ENCODE measurements around the gene CCDC142. TPM values are rescaled to one million over a fixed set of nuclear protein-coding genes. Genes with fewer than 3 reads are reported as not detected.
A peak's percentile ranks its signal among the peaks of the same experiment; 100 is the strongest.

CCDC142 gene
- total and polyA plus RNA-seq, 2 donors (not counting 1 experiment from before 2014, with no cell fraction given), result 13.0 to 61.6 TPM

DNA sequence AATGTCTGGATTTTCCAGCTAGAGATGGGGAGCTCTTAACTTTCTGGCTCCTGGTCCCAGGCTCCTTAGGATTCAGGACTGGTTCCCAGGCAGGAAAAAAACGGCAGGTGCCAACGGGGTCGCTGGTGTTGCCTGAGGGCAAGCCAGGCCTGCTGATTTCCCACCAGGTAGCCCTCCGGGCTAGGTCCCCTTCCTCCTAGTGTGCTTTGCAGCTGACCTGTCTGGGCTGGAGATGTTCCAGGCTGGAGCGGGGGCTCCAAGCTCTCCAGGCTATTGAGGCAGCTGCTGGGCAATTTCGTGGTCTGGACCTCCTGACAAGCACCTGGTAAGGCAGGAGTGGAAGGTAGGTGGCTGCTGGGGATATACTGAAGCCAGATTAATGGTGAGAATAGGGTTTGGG is 8.3 kb downstream of the CCDC142 start:
- Mint-ChIP-seq H3K27ac (no peak overlapping the region), H3K4me3 (no peak overlapping the region)
- intact Hi-C loops (cut with micrococcal nuclease), result no loop called here

GRCh38 chr2:74472945-74473258 is 9.9 kb downstream of the CCDC142 start:
- DNase-seq (no peak), ATAC-seq (ENCODE audit: low read depth) (no peak)
- TF ChIP-seq, protein P1, sequence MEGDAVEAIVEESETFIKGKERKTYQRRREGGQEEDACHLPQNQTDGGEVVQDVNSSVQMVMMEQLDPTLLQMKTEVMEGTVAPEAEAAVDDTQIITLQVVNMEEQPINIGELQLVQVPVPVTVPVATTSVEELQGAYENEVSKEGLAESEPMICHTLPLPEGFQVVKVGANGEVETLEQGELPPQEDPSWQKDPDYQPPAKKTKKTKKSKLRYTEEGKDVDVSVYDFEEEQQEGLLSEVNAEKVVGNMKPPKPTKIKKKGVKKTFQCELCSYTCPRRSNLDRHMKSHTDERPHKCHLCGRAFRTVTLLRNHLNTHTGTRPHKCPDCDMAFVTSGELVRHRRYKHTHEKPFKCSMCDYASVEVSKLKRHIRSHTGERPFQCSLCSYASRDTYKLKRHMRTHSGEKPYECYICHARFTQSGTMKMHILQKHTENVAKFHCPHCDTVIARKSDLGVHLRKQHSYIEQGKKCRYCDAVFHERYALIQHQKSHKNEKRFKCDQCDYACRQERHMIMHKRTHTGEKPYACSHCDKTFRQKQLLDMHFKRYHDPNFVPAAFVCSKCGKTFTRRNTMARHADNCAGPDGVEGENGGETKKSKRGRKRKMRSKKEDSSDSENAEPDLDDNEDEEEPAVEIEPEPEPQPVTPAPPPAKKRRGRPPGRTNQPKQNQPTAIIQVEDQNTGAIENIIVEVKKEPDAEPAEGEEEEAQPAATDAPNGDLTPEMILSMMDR (IDR thresholded peaks at IDR 0.05), result no peak
- TF ChIP-seq EZH2 (IDR thresholded peaks at IDR 0.05; ENCODE audit: borderline replicate concordance, insufficient read depth, low read depth, low read length, poor library complexity, severe bottlenecking), result no peak
- Mint-ChIP-seq H3K9me3 (ENCODE audit: insufficient read depth) (no peaks in the 10 kb centered on the region), H3K4me3 (peak overlapping the region; percentile 99), H3K4me1 (peaks cover 20% of the 10 kb centered on the region), H3K27me3 (no peaks in the 10 kb centered on the region), H3K27ac (peak overlapping the region; percentile 99)
- ChIA-PET POLR2A (interaction anchor here (0.6 to 4.1 kb wide), 9 partner anchors 9 to 352 kb away, joined by 3 to 63 read pairs (median 5); partner anchors contain the start of genes AUP1, CCDC142, HTRA2 and INO80B), CTCF (interaction anchor here (0.6 to 1.6 kb wide), 8 partner anchors 9 to 137 kb away, joined by 3 to 11 read pairs (median 4); partner anchors contain the start of genes CCDC142, INO80B, TTC31 and WBP1)
- Histone ChIP-seq H3K9me3 (ENCODE audit: control extremely low read depth in 1 of 3, control insufficient read depth in 2 of 3, insufficient read depth in 1 of 3, low read length in 2 of 3) (peaks cover 0 to 5% (median 0%) of the 10 kb centered on the region in 3 donors), H3K36me3 (replicated peaks in 1 of 2; ENCODE audit: control extremely low read depth in 1 of 2, control insufficient read depth in 1 of 2, extremely low read depth in 1 of 2, insufficient read depth in 2 of 2, low read length in 1 of 2) (peaks cover 0 to 23% of the 10 kb centered on the region in 2 experiments), H2AFZ (ENCODE audit: insufficient read depth, low read depth, low read length, poor library complexity, severe bottlenecking) (peak overlapping the region; percentile 94), H4K20me1 (ENCODE audit: control insufficient read depth, insufficient read depth, low read length, poor library complexity, severe bottlenecking) (no peaks in the 10 kb centered on the region), H3K27ac (ENCODE audit: low read length in 2 of 2) (peak overlapping the region; percentile 69 to 94), H3K4me1 (ENCODE audit: control insufficient read depth in 2 of 2, insufficient read depth in 2 of 2, low read length in 2 of 2) (peaks cover 16 to 22% of the 10 kb centered on the region in 2 donors), H3K4me2 (replicated peaks; ENCODE audit: low read depth, low read length, poor library complexity, severe bottlenecking) (peak overlapping the region; percentile 85), H3K4me3 (ENCODE audit: control extremely low read depth in 1 of 5, extremely low read depth in 1 of 5, insufficient read depth in 1 of 5, low read depth in 2 of 5, low read length in 4 of 5) (peak overlapping the region; percentile 65 to 89 (median 67)), H3K9ac (ENCODE audit: low read length) (peak overlapping the region; percentile 69), H3K79me2 (ENCODE audit: control insufficient read depth, insufficient read depth, low read length) (peaks cover 11% of the 10 kb centered on the region), H3K27me3 (replicated peaks in 1 of 4; ENCODE audit: control extremely low read depth in 1 of 4, control insufficient read depth in 3 of 4, insufficient read depth in 4 of 4, low read length in 3 of 4) (no peaks in the 10 kb centered on the region)
- WGBS (ENCODE audit: insufficient coverage), result 16% methylated on average over 6 of the region's 7 CpGs
- intact Hi-C loops (cut with micrococcal nuclease), result loop anchor here (1.0 kb wide), 3 partner anchors 10 to 56 kb away; partner anchors contain the start of genes AUP1, HTRA2, TTC31 and WBP1

More for the DNA sequence above, 8.3 kb downstream of the CCDC142 start:
- H3K9me3 ChIP-seq (ENCODE audit: control extremely low read depth in 1 of 3, control insufficient read depth in 2 of 3, insufficient read depth in 1 of 3, low read length in 2 of 3), result peaks cover 0 to 5% (median 0%) of the 10 kb centered on the region in 3 donors
- peaks cover 16 to 22% of the 10 kb centered on the region in 2 donors for H3K4me1 ChIP-seq (ENCODE audit: control insufficient read depth in 2 of 2, insufficient read depth in 2 of 2, low read length in 2 of 2)
- no peaks in the 10 kb centered on the region for H3K9me3 Mint-ChIP-seq (ENCODE audit: insufficient read depth)
- no peak overlapping the region for H3K27ac ChIP-seq (ENCODE audit: low read length in 2 of 2)
- CTCF ChIA-PET, result interaction anchor here (0.7 to 1.9 kb wide), 4 partner anchors 8 to 113 kb away, joined by 3 to 7 read pairs (median 5); partner anchors contain the start of genes CCDC142, PCGF1 and TTC31
- no peak overlapping the region for H3K9ac ChIP-seq (ENCODE audit: low read length)
- H3K79me2 ChIP-seq (ENCODE audit: control insufficient read depth, insufficient read depth, low read length), result peaks cover 17% of the 10 kb centered on the region
- H3K4me3 ChIP-seq (ENCODE audit: control extremely low read depth in 1 of 5, extremely low read depth in 1 of 5, insufficient read depth in 1 of 5, low read depth in 2 of 5, low read length in 4 of 5), result no peak overlapping the region
- no peak overlapping the region for H3K4me2 ChIP-seq (replicated peaks; ENCODE audit: low read depth, low read length, poor library complexity, severe bottlenecking)
- peaks cover 22% of the 10 kb centered on the region for H3K4me1 Mint-ChIP-seq
- H3K36me3 ChIP-seq (replicated peaks in 1 of 2; ENCODE audit: control extremely low read depth in 1 of 2, control insufficient read depth in 1 of 2, extremely low read depth in 1 of 2, insufficient read depth in 2 of 2, low read length in 1 of 2), result peaks cover 0 to 23% of the 10 kb centered on the region in 2 experiments
- no peaks in the 10 kb centered on the region for H4K20me1 ChIP-seq (ENCODE audit: control insufficient read depth, insufficient read depth, low read length, poor library complexity, severe bottlenecking)
- DNase-seq (no peak), ATAC-seq (ENCODE audit: low read depth) (no peak)
- 97% methylated on average over 6 of the region's 6 CpGs for WGBS (ENCODE audit: insufficient coverage)
- TF ChIP-seq EZH2 (IDR thresholded peaks at IDR 0.05; ENCODE audit: borderline replicate concordance, insufficient read depth, low read depth, low read length, poor library complexity, severe bottlenecking), result no peak
- TF ChIP-seq, protein P1 (IDR thresholded peaks at IDR 0.05), result no peak
- POLR2A ChIA-PET, result interaction anchor here (0.7 to 4.1 kb wide), 3 partner anchors 7 to 44 kb away, joined by 3 to 63 read pairs (median 36); partner anchors contain the start of genes CCDC142, TTC31 and WBP1
- no peak overlapping the region for H2AFZ ChIP-seq (ENCODE audit: insufficient read depth, low read depth, low read length, poor library complexity, severe bottlenecking)
- H3K27me3 Mint-ChIP-seq, result no peaks in the 10 kb centered on the region
- no peaks in the 10 kb centered on the region for H3K27me3 ChIP-seq (replicated peaks in 1 of 4; ENCODE audit: control extremely low read depth in 1 of 4, control insufficient read depth in 3 of 4, insufficient read depth in 4 of 4, low read length in 3 of 4)
